ENCODE data around the gene MEGF10.

GRCh38 chr5:127290946-127291693 lies 524 bp downstream of the MEGF10 start:
- TF ChIP-seq, protein P1, sequence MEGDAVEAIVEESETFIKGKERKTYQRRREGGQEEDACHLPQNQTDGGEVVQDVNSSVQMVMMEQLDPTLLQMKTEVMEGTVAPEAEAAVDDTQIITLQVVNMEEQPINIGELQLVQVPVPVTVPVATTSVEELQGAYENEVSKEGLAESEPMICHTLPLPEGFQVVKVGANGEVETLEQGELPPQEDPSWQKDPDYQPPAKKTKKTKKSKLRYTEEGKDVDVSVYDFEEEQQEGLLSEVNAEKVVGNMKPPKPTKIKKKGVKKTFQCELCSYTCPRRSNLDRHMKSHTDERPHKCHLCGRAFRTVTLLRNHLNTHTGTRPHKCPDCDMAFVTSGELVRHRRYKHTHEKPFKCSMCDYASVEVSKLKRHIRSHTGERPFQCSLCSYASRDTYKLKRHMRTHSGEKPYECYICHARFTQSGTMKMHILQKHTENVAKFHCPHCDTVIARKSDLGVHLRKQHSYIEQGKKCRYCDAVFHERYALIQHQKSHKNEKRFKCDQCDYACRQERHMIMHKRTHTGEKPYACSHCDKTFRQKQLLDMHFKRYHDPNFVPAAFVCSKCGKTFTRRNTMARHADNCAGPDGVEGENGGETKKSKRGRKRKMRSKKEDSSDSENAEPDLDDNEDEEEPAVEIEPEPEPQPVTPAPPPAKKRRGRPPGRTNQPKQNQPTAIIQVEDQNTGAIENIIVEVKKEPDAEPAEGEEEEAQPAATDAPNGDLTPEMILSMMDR (IDR thresholded peaks at IDR 0.05; ENCODE audit: low read length), result no peak
- TF ChIP-seq EZH2 (IDR thresholded peaks at IDR 0.05; ENCODE audit: borderline replicate concordance, low read length), result no peak
